Kidney epithelial cell (primary cell): ENCODE results near the gene DPP6. TPM values are rescaled to one million over a fixed set of nuclear protein-coding genes. Genes with fewer than 3 reads are reported as not detected.

Experiments
- DNase-seq: peaks from one replicate; pipeline ENCODE4 v3.0.0-alpha.2; 2010; ENCODE audit warnings: low read depth
- H3K27me3 ChIP-seq: 2 replicates; pipeline ENCODE4 v1.6.0; 2011; ENCODE audit warnings: low read length; ENCODE audit not compliant: control insufficient read depth, insufficient read depth
- H3K36me3 ChIP-seq: 2 replicates; pipeline ENCODE4 v1.5.1; 2011; ENCODE audit warnings: low read length; ENCODE audit not compliant: control insufficient read depth, insufficient read depth
- H3K4me3 ChIP-seq: 2 replicates; pipeline ENCODE4 v1.5.1; 2011; ENCODE audit warnings: low read depth, mild to moderate bottlenecking, control low read depth, low read length
- CTCF ChIP-seq: IDR thresholded peaks from 2 replicates; pipeline ENCODE4 v1.5.1; 2011; ENCODE audit warnings: mild to moderate bottlenecking, moderate library complexity, low read length, control low read depth, inconsistent platforms; ENCODE audit not compliant: insufficient read depth, poor library complexity, severe bottlenecking
- total RNA-seq: library from RNA; depleted of rRNA; stranded (reverse); fragments of >200 nt; gene quantifications from 2 replicates; pipeline ENCODE4 v1.2.3, GENCODE V29; 2015

Gene DPP6
- total RNA-seq, 1 donor from 2014 or later: 0.84 TPM

DNA sequence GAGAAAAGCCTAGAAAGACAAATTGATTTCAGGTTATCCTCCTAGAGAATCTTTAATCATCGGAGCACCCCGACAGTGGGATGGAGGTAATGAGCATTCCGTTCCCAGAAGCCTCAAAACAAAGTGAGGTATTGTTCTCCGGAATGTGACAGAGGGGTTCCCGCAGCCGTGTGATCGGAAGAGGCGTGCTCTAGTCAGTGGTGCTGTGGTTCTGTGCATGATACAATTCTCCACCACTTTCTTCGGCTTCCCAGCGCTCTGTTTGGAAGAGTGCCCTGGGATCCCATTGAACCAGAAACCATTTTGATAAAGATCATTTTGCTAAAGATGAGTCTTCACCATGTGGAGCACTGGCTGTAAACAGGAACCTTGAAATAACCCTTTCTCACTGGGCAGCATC is 516.1 kb downstream of the DPP6 start:
- Histone ChIP-seq H3K4me3 (no peak overlapping the region), H3K27me3 (no peaks in the 10 kb centered on the region), H3K36me3 (no peaks in the 10 kb centered on the region)
- no peak for DNase-seq
- TF ChIP-seq CTCF: no peak

GRCh38 chr7:154569916-154570315 is 517.7 kb downstream of the DPP6 start:
- DNase-seq: no peak
- TF ChIP-seq CTCF: no peak
- Histone ChIP-seq H3K4me3 (no peak overlapping the region), H3K36me3 (no peaks in the 10 kb centered on the region), H3K27me3 (no peaks in the 10 kb centered on the region)

DNA sequence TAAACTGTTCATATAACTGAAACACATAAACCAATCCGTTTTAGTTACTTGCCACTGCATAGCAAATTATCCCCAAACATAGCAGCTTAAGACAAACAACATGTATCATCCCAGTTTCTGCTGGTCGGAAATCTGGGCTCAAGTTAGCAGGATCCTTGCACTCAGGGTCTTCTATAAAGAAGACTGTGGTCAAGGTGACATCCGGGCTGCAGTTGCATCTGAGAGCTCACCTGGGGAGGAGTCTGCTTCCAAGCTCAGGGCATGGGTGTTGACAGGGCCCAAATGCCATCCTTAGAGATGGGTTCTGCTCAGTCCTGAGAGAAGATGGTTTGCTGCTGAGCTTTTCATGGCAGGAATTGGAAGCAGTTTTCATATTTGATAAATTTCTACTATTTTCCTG is 519.6 kb downstream of the DPP6 start:
- H3K27me3 ChIP-seq: no peaks in the 10 kb centered on the region
- TF ChIP-seq CTCF: no peak
- DNase-seq: no peak
- H3K4me3 ChIP-seq: no peak overlapping the region
- H3K36me3 ChIP-seq: no peaks in the 10 kb centered on the region

DNA sequence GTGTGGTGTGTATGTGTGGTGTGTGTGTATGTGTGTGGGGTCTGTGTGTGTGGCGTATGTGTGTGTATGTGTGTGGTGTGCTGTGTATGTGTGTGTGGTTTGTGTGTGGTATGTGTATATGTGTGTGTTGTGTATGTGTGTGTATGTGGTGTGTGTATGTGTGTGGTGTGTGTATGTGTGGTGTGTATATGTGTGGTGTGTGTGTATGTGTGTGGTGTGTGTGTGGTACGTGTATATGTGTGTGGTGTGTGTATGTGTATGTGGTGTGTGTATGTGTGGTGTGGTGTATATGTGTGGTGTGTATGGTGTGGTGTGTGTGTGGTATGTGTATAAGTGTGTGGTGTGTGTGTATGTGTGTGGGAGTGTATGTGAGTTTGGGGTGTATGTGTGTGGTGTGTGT is 522.0 kb downstream of the DPP6 start:
- no peak for DNase-seq
- Histone ChIP-seq H3K36me3 (no peaks in the 10 kb centered on the region), H3K27me3 (no peaks in the 10 kb centered on the region), H3K4me3 (no peak overlapping the region)
- no peak for TF ChIP-seq CTCF

- TF ChIP-seq CTCF: no peak
- Histone ChIP-seq H3K36me3 (no peaks in the 10 kb centered on the region), H3K4me3 (no peak overlapping the region), H3K27me3 (no peaks in the 10 kb centered on the region)
- no peak for DNase-seq
Observed at GRCh38 chr7:154575497-154575896, 523.3 kb downstream of the DPP6 start.

GRCh38 chr7:154576604-154577003 is 524.4 kb downstream of the DPP6 start:
- H3K27me3 ChIP-seq: no peaks in the 10 kb centered on the region
- TF ChIP-seq CTCF: no peak
- no peak overlapping the region for H3K4me3 ChIP-seq
- no peak for DNase-seq
- no peaks in the 10 kb centered on the region for H3K36me3 ChIP-seq
